T-helper 2 cell treated with Interferon-gamma antibody and Interleukin-4, amounts not matched to agents 100 ng/mL and 5 ng/mL, for 36 hours (primary cell): ENCODE data around the gene TRAPPC1. TPM values are rescaled to one million over a fixed set of nuclear protein-coding genes. Genes with fewer than 3 reads are reported as not detected.

Source experiments
- intact Hi-C: fragments of 100-400 bp; cut with micrococcal nuclease; formaldehyde crosslinking; loops from one replicate; pipeline ENCODE4 v1.15.1; 2023
- total RNA-seq: library from RNA; stranded (reverse); gene quantifications from 2 replicates; pipeline ENCODE4 v1.2.3, GENCODE V29; 2022

The TRAPPC1 gene
- total RNA-seq, 1 donor from 2014 or later = 216 TPM

- intact Hi-C loops = loop anchor here (10.0 kb wide), 2 partner anchors 243 to 273 kb away; partner anchors contain the start of genes HES7 and PER1
Measured at GRCh38 chr17:7882068-7882467, 49.7 kb downstream of the TRAPPC1 start.

GRCh38 chr17:7881276-7882054, 50.3 kb downstream of the TRAPPC1 start:
- intact Hi-C loops = loop anchor here (10.0 kb wide), 2 partner anchors 243 to 273 kb away; partner anchors contain the start of genes HES7 and PER1

Other genes with a start within 250 kb of the TRAPPC1 start
- gene TP53, start 244.5 kb downstream of the TRAPPC1 start, total RNA-seq = 195 and 207 TPM in 2 replicates
- 25.9 and 28.9 TPM in 2 replicates for gene WRAP53, start 243.5 kb downstream of the TRAPPC1 start, total RNA-seq
- gene EFNB3, start 226.7 kb downstream of the TRAPPC1 start, total RNA-seq = 0.09 TPM in 1 of 2 replicates, not detected in the other
- gene DNAH2, start 214.2 kb downstream of the TRAPPC1 start, total RNA-seq = not detected in 2 replicates
- gene KDM6B, start 97.7 kb downstream of the TRAPPC1 start, total RNA-seq = 13.8 and 13.9 TPM in 2 replicates
- gene TMEM88, start 76.9 kb downstream of the TRAPPC1 start, total RNA-seq = 0.57 and 0.82 TPM in 2 replicates
- gene NAA38, start 74.4 kb downstream of the TRAPPC1 start, total RNA-seq = 74.9 TPM in 2 replicates
- 7.3 TPM in 2 replicates for gene CYB5D1, start 73.9 kb downstream of the TRAPPC1 start, total RNA-seq
- gene CHD3, start 43.2 kb downstream of the TRAPPC1 start, total RNA-seq = 212 and 213 TPM in 2 replicates
- 3.6 TPM in 2 replicates for gene RNF227, start 15.7 kb downstream of the TRAPPC1 start, total RNA-seq
- gene KCNAB3, start 2.1 kb downstream of the TRAPPC1 start, total RNA-seq = 9.2 and 10.7 TPM in 2 replicates
- 54.4 and 58.1 TPM in 2 replicates for gene CNTROB, start 260 bp upstream of the TRAPPC1 start, total RNA-seq
- 0.05 TPM in 1 of 2 replicates, not detected in the other for gene GUCY2D, start 70.7 kb upstream of the TRAPPC1 start, total RNA-seq
- not detected in 2 replicates for gene ALOX15B, start 107.1 kb upstream of the TRAPPC1 start, total RNA-seq
- not detected in 2 replicates for gene ALOX12B, start 155.8 kb upstream of the TRAPPC1 start, total RNA-seq
- gene ALOXE3, start 186.6 kb upstream of the TRAPPC1 start, total RNA-seq = not detected in 2 replicates
- 0.55 and 0.61 TPM in 2 replicates for gene HES7, start 192.2 kb upstream of the TRAPPC1 start, total RNA-seq
- 20.4 and 26.4 TPM in 2 replicates for gene PER1, start 220.5 kb upstream of the TRAPPC1 start, total RNA-seq
- gene VAMP2, start 231.0 kb upstream of the TRAPPC1 start, total RNA-seq = 64.6 and 67.0 TPM in 2 replicates
- gene TMEM107, start 244.4 kb upstream of the TRAPPC1 start, total RNA-seq = 26.1 and 26.4 TPM in 2 replicates